H1 (cell line): Measurements from ENCODE around the gene UBTD1. TPM values are rescaled to one million over a fixed set of nuclear protein-coding genes. Genes with fewer than 3 reads are reported as not detected.

Experiments used
- CTCF ChIA-PET: fragments of 300-600 bp; sonication (Branson Sonifier 250); formaldehyde crosslinking; loops from one replicate; lab custom pipeline; 2021; ENCODE audit not compliant: partially characterized antibody; lab: Charles Lee
- POLR2A ChIA-PET: fragments of 300-600 bp; sonication (Branson Sonifier 250); formaldehyde crosslinking; loops from one replicate; lab custom pipeline; 2021; ENCODE audit warnings: inconsistent platforms; ENCODE audit not compliant: partially characterized antibody; lab: Charles Lee
- DNase-seq, 2 experiments: peaks; one replicate each; pipeline versions ENCODE4 v3.0.0 to v3.0.0-alpha.2; 2010 to 2022; ENCODE audit warnings: low spot score in 2 of 2, low read depth in 1 of 2, mixed read lengths in 1 of 2
- FAIRE-seq: peaks from 2 replicates; lab custom pipeline; 2011; peaks lifted over from hg19 to GRCh38; lab: Jason Lieb, UNC
- H2AFZ ChIP-seq: 2 replicates; pipeline ENCODE4 v1.8.1; 2012; ENCODE audit warnings: low read length, inconsistent platforms
- H2AK5ac ChIP-seq: 2 replicates; pipeline ENCODE4 v1.6.1; 2013; ENCODE audit warnings: low read depth, low read length
- H2BK120ac ChIP-seq: replicated peaks from 2 replicates; pipeline ENCODE3; 2013; ENCODE audit warnings: low read depth, low read length, inconsistent platforms
- H2BK12ac ChIP-seq: 2 replicates; pipeline ENCODE4 v1.6.1; 2013; ENCODE audit warnings: low read depth, low read length
- H2BK15ac ChIP-seq: 2 replicates; pipeline ENCODE4 v1.6.1; 2013; ENCODE audit warnings: low read length
- H2BK20ac ChIP-seq: 2 replicates; pipeline ENCODE4 v1.6.1; 2013; ENCODE audit warnings: low read length
- H2BK5ac ChIP-seq: 2 replicates; pipeline ENCODE4 v1.6.1; 2013; ENCODE audit warnings: low read depth, low read length
- H3K14ac ChIP-seq: 2 replicates; pipeline ENCODE4 v1.6.1; 2013; ENCODE audit warnings: inconsistent platforms; ENCODE audit not compliant: insufficient read length
- H3K18ac ChIP-seq: 2 replicates; pipeline ENCODE4 v1.6.1; 2013; ENCODE audit warnings: low read length; ENCODE audit errors: extremely low read depth
- H3K23ac ChIP-seq: 2 replicates; pipeline ENCODE4 v1.6.1; 2013; ENCODE audit warnings: inconsistent platforms; ENCODE audit not compliant: insufficient read length
- H3K23me2 ChIP-seq: 2 replicates; pipeline ENCODE4 v1.6.1; 2013; ENCODE audit warnings: low read depth, low read length
- H3K27ac ChIP-seq: 2 replicates; pipeline ENCODE4 v1.6.1; 2011; ENCODE audit warnings: low read depth, low read length, inconsistent platforms
- H3K27me3 ChIP-seq, 4 experiments: replicated peaks in 1 of 4; 1 replicate in 1 of 4; 2 replicates in 3 of 4; pipeline versions ENCODE4 v1.6.1 to v1.8.1; 2011 to 2013; ENCODE audit warnings: low read length in 3 of 4, mild to moderate bottlenecking in 3 of 4, inconsistent platforms in 2 of 4, mixed read lengths in 2 of 4, moderate library complexity in 1 of 4; ENCODE audit not compliant: control insufficient read depth in 3 of 4, insufficient read depth in 3 of 4; ENCODE audit errors: extremely low read depth in 1 of 4
- H3K36me3 ChIP-seq, 4 experiments: 2 replicates each; pipeline versions ENCODE4 v1.6.1 to v1.8.1; 2011 to 2013; ENCODE audit warnings: mild to moderate bottlenecking in 4 of 4, low read length in 3 of 4, moderate library complexity in 2 of 4, control low read depth in 1 of 4, inconsistent platforms in 1 of 4; ENCODE audit not compliant: insufficient read depth in 4 of 4, control insufficient read depth in 2 of 4
- H3K4ac ChIP-seq: replicated peaks from 2 replicates; pipeline ENCODE3; 2013; ENCODE audit warnings: low read length, low read depth, mixed read lengths, inconsistent platforms; ENCODE audit not compliant: insufficient read length
- H3K4me1 ChIP-seq, 4 experiments: replicated peaks in 1 of 4; 1 replicate in 1 of 4; 2 replicates in 3 of 4; pipeline versions ENCODE4 v1.6.1 to v1.8.1; 2011 to 2013; ENCODE audit warnings: low read length in 3 of 4, inconsistent platforms in 2 of 4, mixed read lengths in 1 of 4; ENCODE audit not compliant: insufficient read depth in 4 of 4, control insufficient read depth in 3 of 4
- H3K4me2 ChIP-seq, 2 experiments: 2 replicates each; pipeline versions ENCODE4 v1.6.1 to v1.8.1; 2011 to 2013; ENCODE audit warnings: low read depth in 2 of 2, low read length in 2 of 2, control low read depth in 1 of 2, inconsistent platforms in 1 of 2, mild to moderate bottlenecking in 1 of 2; ENCODE audit not compliant: insufficient read depth in 1 of 2
- H3K4me3 ChIP-seq, 4 experiments: fragments of 200-600, 300-600 bp in 1 of 4; sonication (generic), shearing (Covaris generic), sonication (Bioruptor Twin) in 1 of 4; 2 replicates each; pipeline versions ENCODE4 v1.5.1 to v1.8.1; 2011 to 2016; ENCODE audit warnings: low read length in 4 of 4, low read depth in 3 of 4, control low read depth in 2 of 4, inconsistent platforms in 2 of 4, mild to moderate bottlenecking in 2 of 4, mixed read lengths in 1 of 4, moderate library complexity in 1 of 4; ENCODE audit not compliant: insufficient read depth in 2 of 4; ENCODE audit errors: extremely low read depth in 1 of 4
- H3K56ac ChIP-seq: replicated peaks from 2 replicates; pipeline ENCODE3; 2013; ENCODE audit warnings: low read depth, mild to moderate bottlenecking, mixed read lengths, low read length, inconsistent platforms; ENCODE audit not compliant: insufficient read length
- H3K79me1 ChIP-seq: 2 replicates; pipeline ENCODE4 v1.6.1; 2013; ENCODE audit warnings: low read depth, low read length, control low read depth
- H3K79me2 ChIP-seq, 2 experiments: 2 replicates each; pipeline versions ENCODE4 v1.6.1 to v1.8.1; 2012 to 2013; ENCODE audit warnings: low read length in 2 of 2, mild to moderate bottlenecking in 2 of 2, inconsistent platforms in 1 of 2; ENCODE audit not compliant: insufficient read depth in 2 of 2, control insufficient read depth in 1 of 2
- H3K9ac ChIP-seq, 4 experiments: replicated peaks in 1 of 4; 1 replicate in 1 of 4; 2 replicates in 3 of 4; pipeline versions ENCODE4 v1.6.1 to v1.8.1; 2011 to 2013; ENCODE audit warnings: low read depth in 3 of 4, low read length in 3 of 4, control low read depth in 2 of 4, mild to moderate bottlenecking in 2 of 4, moderate library complexity in 2 of 4, inconsistent platforms in 1 of 4; ENCODE audit errors: extremely low read depth in 1 of 4
- H3K9me3 ChIP-seq, 2 experiments: 2 replicates each; pipeline versions ENCODE4 v1.6.1 to v1.8.1; 2012 to 2013; ENCODE audit warnings: mild to moderate bottlenecking in 2 of 2, moderate library complexity in 2 of 2, control low read depth in 1 of 2, inconsistent platforms in 1 of 2, low read depth in 1 of 2, low read length in 1 of 2, mixed read lengths in 1 of 2; ENCODE audit not compliant: insufficient read depth in 2 of 2
- H4K20me1 ChIP-seq, 2 experiments: replicated peaks in 1 of 2; 2 replicates each; pipeline versions ENCODE3 to v1.8.1; 2011 to 2013; ENCODE audit warnings: inconsistent platforms in 2 of 2, low read length in 2 of 2, mild to moderate bottlenecking in 1 of 2; ENCODE audit not compliant: insufficient read depth in 2 of 2, control insufficient read depth in 1 of 2
- H4K5ac ChIP-seq: 2 replicates; pipeline ENCODE4 v1.6.1; 2013; ENCODE audit warnings: low read length, low read depth, mixed read lengths, inconsistent platforms; ENCODE audit not compliant: insufficient read length
- H4K8ac ChIP-seq: 2 replicates; pipeline ENCODE4 v1.8.0; 2013; ENCODE audit warnings: mild to moderate bottlenecking, moderate library complexity, low read length, inconsistent platforms; ENCODE audit not compliant: insufficient read depth; ENCODE audit errors: extremely low read depth
- H4K91ac ChIP-seq: replicated peaks from 2 replicates; pipeline ENCODE3; 2013; ENCODE audit warnings: low read length, mixed read lengths, inconsistent platforms; ENCODE audit not compliant: insufficient read length
- CBX8 ChIP-seq: fragments of 300-800, 300-1000 bp; sonication (generic); IDR thresholded peaks from 2 replicates; pipeline ENCODE4 v1.7.1; 2016; ENCODE audit warnings: low read depth, low read length, borderline replicate concordance
- CHD2 ChIP-seq: IDR thresholded peaks from 2 replicates; pipeline ENCODE4 v1.6.1; 2012; ENCODE audit warnings: low read length, improper control_type of control experiment
- CTBP2 ChIP-seq: IDR thresholded peaks from 2 replicates; pipeline ENCODE4 v1.7.0; 2011; ENCODE audit warnings: borderline replicate concordance, mild to moderate bottlenecking, moderate library complexity, mixed read lengths, low read length; ENCODE audit not compliant: insufficient read depth, insufficient read length
- E2F6 ChIP-seq: IDR thresholded peaks from 2 replicates; pipeline ENCODE4 v1.6.1; 2012; ENCODE audit warnings: inconsistent platforms
- JUND ChIP-seq: IDR thresholded peaks from 2 replicates; pipeline ENCODE4 v1.6.1; 2011; ENCODE audit warnings: mild to moderate bottlenecking, improper control_type of control experiment, low read length
- MAFK ChIP-seq: IDR thresholded peaks from 2 replicates; pipeline ENCODE4 v1.6.1; 2012; ENCODE audit warnings: low read depth, mild to moderate bottlenecking, improper control_type of control experiment, low read length
- PHF8 ChIP-seq: fragments of 200-600 bp; sonication (generic); conservative IDR thresholded peaks from 2 replicates; pipeline ENCODE4 v1.7.1; 2012; ENCODE audit warnings: low read depth, mild to moderate bottlenecking, inconsistent platforms, low read length, moderate library complexity
- RXRA ChIP-seq: IDR thresholded peaks from 2 replicates; pipeline ENCODE4 v1.6.1; 2011; ENCODE audit warnings: low read depth, mild to moderate bottlenecking, low read length, moderate library complexity; ENCODE audit not compliant: insufficient read depth
- SIN3A ChIP-seq, 2 experiments: IDR thresholded peaks in 1 of 2; conservative IDR thresholded peaks in 1 of 2; 2 replicates each; pipeline ENCODE4 v1.6.1; 2011 to 2012; ENCODE audit warnings: low read length in 2 of 2, improper control_type of control experiment in 1 of 2, low read depth in 1 of 2, mild to moderate bottlenecking in 1 of 2
- TBP ChIP-seq: IDR thresholded peaks from 2 replicates; pipeline ENCODE4 v1.6.1; 2011; ENCODE audit warnings: low read depth, low read length, improper control_type of control experiment
- WGBS, 2 experiments: shearing (Covaris generic) in 1 of 2; methylation state at CpG; one replicate each; pipeline versions ENCODE4 v1.1.6 to v1.1.7; 2013 to 2015; ENCODE audit warnings: low lambda C conversion rate in 2 of 2, mixed read lengths in 2 of 2, inconsistent platforms in 1 of 2, low coverage in 1 of 2, missing lambda C conversion rate in 1 of 2; ENCODE audit not compliant: insufficient replicate concordance in 2 of 2, insufficient coverage in 1 of 2, insufficient read length in 1 of 2; ENCODE audit errors: extremely low coverage in 1 of 2, missing lambda C conversion rate in 1 of 2; 5-methylcytosine and 5-hydroxymethylcytosine counted together
- polyA plus RNA-seq, 7 experiments: library from polyadenylated mRNA; depleted of rRNA in 3 of 7; stranded (reverse) in 5 of 7; unstranded in 2 of 7; fragments of >200 nt in 5 of 7; fragments of 200-250 nt in 2 of 7; gene quantifications; 1 replicate in 5 of 7; 2 replicates in 1 of 7; 4 replicates in 1 of 7; pipeline versions ENCODE4 v1.2.1 to v1.2.3, GENCODE V29; 2011 to 2013; ENCODE audit warnings: missing spikeins in 2 of 7, mixed read lengths in 2 of 7
- total RNA-seq: library from RNA; stranded (reverse); fragmentation: NEBNext Ultra II Directional; extraction: Animal tissue kit (Norgen Biotek cat#: 25700); gene quantifications from 2 replicates; pipeline ENCODE4 v1.2.1, GENCODE V29; 2021

Gene UBTD1
- total and polyA plus RNA-seq, 2 of the 8 experiments (the other 6 are each of a cell fraction or from before 2014, with no cell fraction given), result 22.3 to 36.2 TPM

GRCh38 chr10:97532935-97533671 is 34.4 kb downstream of the UBTD1 start:
- Histone ChIP-seq H4K8ac (no peak overlapping the region; the same call in 1 of the 2 replicates), H3K9me3 (peaks cover 0 to 6% of the 10 kb centered on the region in 2 experiments; a peak in 1 of 4 replicates), H3K18ac (0 out of 2 replicates have a peak overlapping the region, but pooled peaks have one; percentile 43), H3K27me3 (no peaks in the 10 kb centered on the region), H3K56ac (no peak overlapping the region), H3K14ac (no peak overlapping the region), H3K79me1 (no peaks in the 10 kb centered on the region; the same call in 1 of the 2 replicates), H2BK12ac (peak overlapping the region; percentile 90), H3K4me1 (peaks cover 0 to 11% (median 7%) of the 10 kb centered on the region in 4 experiments; a peak in 4 of 7 replicates), H3K4me2 (no peak overlapping the region), H3K23me2 (no peaks in the 10 kb centered on the region), H2BK5ac (0 out of 2 replicates have a peak overlapping the region, but pooled peaks have one; percentile 24), H4K5ac (no peak overlapping the region), H2AK5ac (0 out of 2 replicates have a peak overlapping the region, but pooled peaks have one; percentile 48), H3K79me2 (no peaks in the 10 kb centered on the region), H3K4ac (no peak overlapping the region), H3K9ac (peak overlapping the region in 1 of 4 experiments; percentile 29; a peak in 2 of 7 replicates), H4K91ac (no peak overlapping the region), H2BK120ac (no peak overlapping the region), H3K4me3 (no peak overlapping the region), H4K20me1 (peaks cover 2% of the 10 kb centered on the region in 2 experiments), H2BK15ac (no peak overlapping the region), H2BK20ac (no peak overlapping the region), H2AFZ (no peak overlapping the region), H3K27ac (peak overlapping the region; percentile 75), H3K36me3 (no peaks in the 10 kb centered on the region), H3K23ac (no peak overlapping the region)
- FAIRE-seq (peak; percentile 82), DNase-seq (peak in 1 of 2 experiments; percentile 69)
- ChIA-PET CTCF (interaction anchor here (0.7 to 14.7 kb wide), 17 partner anchors 9 to 99 kb away, joined by 3 to 388 read pairs (median 17); partner anchors contain the start of genes ANKRD2 and UBTD1), POLR2A (interaction anchor here (0.9 to 1.9 kb wide), 4 partner anchors 13 to 67 kb away, joined by 3 to 12 read pairs (median 4); partner anchors contain the start of gene UBTD1)
- 83% methylated on average over 12 of the region's 12 CpGs; no CpG with 5 or more reads in 1 of the 2 experiments for WGBS, 2 experiments
- no peak for TF ChIP-seq PHF8
- no peak for TF ChIP-seq CTBP2
- TF ChIP-seq TBP, result no peak
- no peak for TF ChIP-seq CHD2
- TF ChIP-seq JUND, result no peak
- peak; percentile 72; the same call in 1 of the 2 replicates for TF ChIP-seq MAFK
- TF ChIP-seq CBX8, result no peak
- peak in 1 of 2 experiments; percentile 43; a peak in 1 of 4 replicates for TF ChIP-seq SIN3A (conservative IDR thresholded peaks at IDR 0.05 in 1 of 2, IDR thresholded peaks at IDR 0.05 in 1 of 2; ENCODE audit: low read depth in 1 of 2, low read length in 2 of 2)
- no peak for TF ChIP-seq E2F6
- no peak for TF ChIP-seq RXRA
